ENCODE results near the gene NPFF.

Gene NPFF

DNA sequence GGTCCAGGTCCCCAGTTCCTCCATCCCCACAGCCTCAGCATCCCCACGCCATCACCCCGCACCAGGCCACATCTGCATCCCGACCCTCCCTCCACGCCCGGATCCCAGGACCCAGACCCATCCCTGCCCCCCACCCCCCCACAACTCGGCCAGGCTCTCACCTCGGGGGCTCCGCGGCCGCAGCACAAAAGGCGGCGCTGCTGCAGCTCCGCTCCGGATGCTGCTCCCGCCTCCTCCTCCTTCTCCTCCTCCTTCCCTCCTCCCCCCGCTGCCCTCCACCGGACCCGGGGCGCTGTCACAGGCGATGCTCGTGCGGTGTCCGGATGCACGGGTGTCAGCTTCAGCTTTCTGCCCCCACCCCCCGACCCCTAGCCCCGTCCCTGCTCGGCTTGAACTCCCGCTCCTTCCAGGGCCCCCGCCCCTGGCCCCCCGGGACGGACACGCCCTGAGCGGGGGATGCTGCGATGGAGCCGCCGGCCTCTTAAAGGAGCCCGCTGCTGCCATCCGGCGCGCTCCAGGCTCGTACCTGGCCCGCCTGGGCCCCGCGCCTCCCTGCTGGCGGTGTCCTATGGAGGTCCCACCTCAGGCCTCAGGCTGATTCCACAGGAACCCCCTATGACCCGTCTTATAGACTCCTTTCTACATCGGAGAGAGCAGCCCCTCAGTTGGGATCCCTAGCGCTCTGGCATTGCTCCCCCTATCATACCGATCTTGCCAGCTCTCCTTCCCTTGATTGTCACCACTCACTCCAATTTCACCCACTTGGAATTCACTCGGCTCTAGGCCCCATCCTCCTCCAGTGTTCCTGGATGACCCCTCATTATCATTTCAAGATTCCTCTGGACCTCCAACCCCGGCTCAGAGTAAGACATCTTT lies 7.8 kb downstream of the NPFF start, which contains the start of gene MAP3K12:
Gene MAP3K12, minus strand, starts transcription at position 193 of the 876 bp plus-strand sequence. CDS start 12,067 bp downstream, outside the sequence.
- no peaks in the 10 kb centered on the region for H3K9me3 Mint-ChIP-seq
- H3K4me3 Mint-ChIP-seq: peak within 1 kb of the TSS; percentile 91
- DNase-seq (ENCODE audit: low spot score in 2 of 2) (peak in 1 of 2 donors; percentile 36), ATAC-seq (replicated peaks; ENCODE audit: extremely low read depth, poor library complexity, severe bottlenecking) (no peak)
- peaks cover 14% of the 10 kb centered on the region for H3K36me3 Mint-ChIP-seq (ENCODE audit: insufficient read depth)
- H3K27ac Mint-ChIP-seq (ENCODE audit: low read depth): peak within 1 kb of the TSS; percentile 94
- peaks cover 37% of the 10 kb centered on the region for H3K4me1 Mint-ChIP-seq
- no peaks in the 10 kb centered on the region for H3K27me3 Mint-ChIP-seq

DNA sequence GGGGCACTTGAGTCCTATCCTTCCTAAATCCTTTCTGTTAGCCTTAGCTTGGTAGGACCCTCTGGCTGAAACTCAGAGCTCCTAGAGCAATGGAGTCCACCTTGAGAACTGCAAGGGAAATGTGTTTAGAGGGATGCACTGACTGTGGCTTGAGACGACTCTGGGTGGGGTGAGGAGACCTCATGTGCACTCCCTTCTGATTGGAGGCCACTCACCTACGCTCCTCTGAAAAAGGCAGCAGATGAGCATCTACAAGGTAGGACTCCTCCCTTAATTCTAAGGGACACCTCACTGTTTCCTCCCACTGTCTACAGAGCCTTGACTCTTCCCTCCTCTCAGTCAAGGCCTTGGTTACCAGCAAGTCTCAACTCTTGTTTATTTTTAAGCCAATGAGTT lies 9.1 kb downstream of the NPFF start:
- H3K4me1 Mint-ChIP-seq: peaks cover 46% of the 10 kb centered on the region
- peak overlapping the region; percentile 94 for H3K27ac Mint-ChIP-seq (ENCODE audit: low read depth)
- DNase-seq (ENCODE audit: low spot score in 2 of 2) (no peak), ATAC-seq (replicated peaks; ENCODE audit: extremely low read depth, poor library complexity, severe bottlenecking) (no peak)
- H3K9me3 Mint-ChIP-seq: no peaks in the 10 kb centered on the region
- peak overlapping the region; percentile 91 for H3K4me3 Mint-ChIP-seq
- H3K36me3 Mint-ChIP-seq (ENCODE audit: insufficient read depth): peaks cover 22% of the 10 kb centered on the region
- H3K27me3 Mint-ChIP-seq: no peaks in the 10 kb centered on the region

DNA sequence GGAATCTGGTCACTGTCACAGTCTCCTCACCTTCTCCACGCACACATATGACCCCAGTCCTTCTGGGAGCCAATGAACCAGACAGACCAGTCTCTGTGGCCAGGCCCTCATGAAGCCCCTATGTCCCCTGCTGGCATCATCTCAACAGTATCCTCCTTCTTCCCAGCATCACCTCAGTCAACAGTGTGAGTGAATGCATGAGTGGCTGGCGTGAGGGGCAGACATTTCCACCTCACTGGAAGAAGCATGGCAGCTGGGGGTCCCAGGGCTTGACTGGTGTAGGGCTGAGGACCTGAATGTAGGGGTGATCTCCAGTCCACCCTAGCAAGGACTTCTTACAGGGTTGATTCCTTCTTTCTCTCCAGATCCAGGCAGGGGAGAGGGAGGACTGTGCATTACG lies 9.8 kb downstream of the NPFF start:
- H3K27me3 Mint-ChIP-seq: no peaks in the 10 kb centered on the region
- peaks cover 24% of the 10 kb centered on the region for H3K36me3 Mint-ChIP-seq (ENCODE audit: insufficient read depth)
- H3K27ac Mint-ChIP-seq (ENCODE audit: low read depth): no peak overlapping the region
- H3K9me3 Mint-ChIP-seq: no peaks in the 10 kb centered on the region
- DNase-seq (ENCODE audit: low spot score in 2 of 2) (no peak), ATAC-seq (replicated peaks; ENCODE audit: extremely low read depth, poor library complexity, severe bottlenecking) (no peak)
- H3K4me1 Mint-ChIP-seq: peaks cover 51% of the 10 kb centered on the region
- H3K4me3 Mint-ChIP-seq: peak overlapping the region; percentile 91

DNA sequence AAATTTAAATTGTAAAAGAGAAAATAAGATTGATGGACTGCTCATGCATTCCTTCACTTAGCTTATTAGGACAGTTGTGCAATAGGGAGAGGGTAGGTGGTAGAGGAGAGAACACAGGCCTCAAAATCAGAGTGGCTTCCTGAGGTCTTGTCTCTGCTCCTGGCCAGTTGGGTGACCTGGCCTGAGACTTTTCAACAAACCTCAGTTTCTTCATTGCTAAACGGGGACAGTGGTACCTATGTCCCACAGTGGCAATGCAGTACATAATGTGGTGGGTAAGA lies 10.6 kb downstream of the NPFF start:
- H3K9me3 Mint-ChIP-seq: no peaks in the 10 kb centered on the region
- H3K27ac Mint-ChIP-seq (ENCODE audit: low read depth): no peak overlapping the region
- DNase-seq (ENCODE audit: low spot score in 2 of 2) (no peak), ATAC-seq (replicated peaks; ENCODE audit: extremely low read depth, poor library complexity, severe bottlenecking) (no peak)
- H3K36me3 Mint-ChIP-seq (ENCODE audit: insufficient read depth): peaks cover 24% of the 10 kb centered on the region
- peaks cover 51% of the 10 kb centered on the region for H3K4me1 Mint-ChIP-seq
- H3K4me3 Mint-ChIP-seq: no peak overlapping the region
- no peaks in the 10 kb centered on the region for H3K27me3 Mint-ChIP-seq

DNA sequence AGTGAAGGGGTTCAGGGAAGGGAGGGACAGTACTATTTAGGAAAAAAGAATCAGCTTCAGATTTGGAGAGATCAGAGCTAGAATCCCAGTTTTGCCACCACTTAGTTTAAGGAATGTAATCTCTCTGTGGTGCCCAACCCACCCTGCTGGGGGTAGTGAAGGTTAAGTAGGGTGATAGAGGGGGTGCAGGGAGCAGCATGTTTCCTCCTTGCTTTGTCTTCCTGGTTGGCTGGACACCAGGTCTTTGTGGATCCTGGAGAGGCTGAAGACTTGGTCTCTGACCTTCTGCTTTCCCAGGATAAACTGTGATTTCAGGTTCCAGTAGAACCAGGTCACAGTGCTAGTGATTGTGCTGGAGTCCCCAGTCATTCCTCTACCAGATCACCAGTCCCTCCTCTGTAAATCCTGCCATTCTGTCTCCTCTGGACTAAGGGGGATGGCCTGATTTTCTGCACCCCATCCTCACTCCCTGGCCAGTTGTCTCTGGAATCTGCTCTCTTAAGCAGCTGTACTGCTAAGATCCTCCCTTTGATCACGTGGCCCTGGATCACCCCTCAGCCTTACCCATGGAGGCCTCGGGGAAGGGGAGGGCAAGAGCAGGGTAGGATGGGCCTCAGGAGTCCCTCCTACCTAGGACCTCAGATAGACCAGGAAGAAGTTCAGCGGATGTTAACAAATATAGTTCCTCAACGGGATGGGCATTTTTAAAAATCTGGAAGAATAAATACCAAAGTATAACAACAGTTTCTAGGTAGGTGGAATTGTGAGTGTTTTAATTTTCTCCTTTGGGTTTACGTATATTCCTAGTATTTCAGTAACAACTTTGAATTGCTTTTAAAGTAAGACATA lies 11.2 kb downstream of the NPFF start:
- DNase-seq (ENCODE audit: low spot score in 2 of 2): no peak
- H3K36me3 Mint-ChIP-seq (ENCODE audit: insufficient read depth): peaks cover 23% of the 10 kb centered on the region
- no peaks in the 10 kb centered on the region for H3K9me3 Mint-ChIP-seq
- no peak overlapping the region for H3K27ac Mint-ChIP-seq (ENCODE audit: low read depth)
- peaks cover 51% of the 10 kb centered on the region for H3K4me1 Mint-ChIP-seq
- no peak overlapping the region for H3K4me3 Mint-ChIP-seq
- no peak for ATAC-seq (replicated peaks; ENCODE audit: extremely low read depth, poor library complexity, severe bottlenecking)
- no peaks in the 10 kb centered on the region for H3K27me3 Mint-ChIP-seq

DNA sequence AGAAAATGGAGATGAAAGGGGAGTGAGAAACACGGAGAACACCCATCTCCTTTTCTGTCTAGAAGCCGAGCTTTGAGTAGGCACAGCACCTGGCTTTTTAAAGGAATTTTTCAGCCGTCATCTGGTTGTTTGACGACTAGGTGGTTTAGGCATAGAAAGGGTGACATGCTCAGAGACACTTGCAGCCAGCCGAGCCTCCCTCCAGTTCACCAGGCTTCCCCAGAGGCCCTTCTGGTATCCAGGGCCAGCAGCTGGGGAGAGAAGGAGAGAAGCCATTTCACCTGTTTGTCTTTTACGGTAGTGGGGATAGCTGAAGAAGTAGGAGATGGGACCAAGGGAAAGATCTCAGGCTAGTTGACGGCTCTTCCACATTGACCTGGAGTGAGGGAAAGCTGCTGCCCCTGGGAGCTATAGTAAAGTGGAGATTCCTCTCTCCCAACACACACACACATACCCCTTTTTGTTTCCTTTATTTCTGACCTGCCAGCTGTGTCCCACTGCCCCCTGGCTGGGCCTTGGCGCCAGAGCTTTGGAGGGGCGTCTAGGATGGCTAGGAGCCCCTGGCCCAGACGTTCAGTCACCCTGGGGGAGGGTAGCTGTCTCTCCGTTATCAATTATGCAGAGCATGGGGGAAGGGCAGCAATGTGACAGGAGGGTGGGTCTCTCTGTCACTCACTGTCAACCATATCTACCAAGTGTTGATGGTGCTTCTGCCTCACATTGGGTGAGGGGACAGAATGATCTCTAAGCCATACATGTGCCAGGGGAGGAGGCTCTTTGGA lies 13.5 kb downstream of the NPFF start:
- Mint-ChIP-seq H3K27me3 (no peaks in the 10 kb centered on the region), H3K4me3 (peak overlapping the region; percentile 82), H3K27ac (ENCODE audit: low read depth) (peak overlapping the region; percentile 93), H3K4me1 (peaks cover 37% of the 10 kb centered on the region), H3K9me3 (no peaks in the 10 kb centered on the region), H3K36me3 (ENCODE audit: insufficient read depth) (peaks cover 17% of the 10 kb centered on the region)
- ATAC-seq (replicated peaks; ENCODE audit: extremely low read depth, poor library complexity, severe bottlenecking) (peak; percentile 10), DNase-seq (ENCODE audit: low spot score in 2 of 2) (no peak)

DNA sequence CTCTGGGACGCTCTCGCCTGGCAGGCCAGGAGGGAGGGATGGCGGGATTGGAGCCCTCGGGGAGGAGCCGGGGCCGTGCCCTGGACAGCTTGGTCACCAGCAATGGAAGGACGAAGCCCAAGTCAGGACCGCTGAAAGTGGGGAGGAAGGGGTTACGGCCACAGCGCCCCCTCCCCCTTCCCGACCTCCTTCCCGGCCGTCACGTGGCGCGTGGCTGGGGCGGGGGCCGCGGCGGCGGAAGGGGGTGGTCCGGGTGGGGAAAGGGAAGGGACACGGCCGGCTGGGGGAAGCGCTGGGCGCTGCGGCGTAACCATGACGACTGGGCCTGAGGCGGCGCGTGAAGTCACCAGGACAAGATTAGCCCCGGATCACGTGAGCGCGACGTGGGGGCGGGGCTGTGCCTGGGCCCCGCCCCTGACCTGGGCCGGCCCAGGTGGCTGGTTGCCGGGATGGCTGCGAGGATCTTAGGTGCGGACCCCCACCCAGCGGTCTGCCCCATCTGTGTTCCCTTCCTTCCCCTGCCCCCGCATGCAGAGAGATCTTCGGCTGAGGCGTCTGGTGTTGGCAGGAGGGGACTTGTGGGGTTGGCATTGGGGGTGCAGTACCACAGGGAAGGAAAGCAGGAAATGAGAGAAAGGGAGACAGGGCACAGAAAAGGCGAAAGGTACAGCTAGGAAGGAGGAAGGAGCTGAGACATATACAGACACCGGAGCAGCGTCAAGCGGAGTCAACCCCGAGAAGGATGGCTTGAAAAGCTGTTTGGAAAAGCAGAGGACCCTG lies 14.3 kb downstream of the NPFF start:
- peak; percentile 71 to 78 for DNase-seq (ENCODE audit: low spot score in 2 of 2)
- Mint-ChIP-seq H3K4me1 (peaks cover 32% of the 10 kb centered on the region), H3K27ac (ENCODE audit: low read depth) (peak overlapping the region; percentile 93), H3K36me3 (ENCODE audit: insufficient read depth) (peaks cover 13% of the 10 kb centered on the region), H3K4me3 (peak overlapping the region; percentile 82), H3K9me3 (no peaks in the 10 kb centered on the region), H3K27me3 (no peaks in the 10 kb centered on the region)
- peak; percentile 93 for ATAC-seq (replicated peaks; ENCODE audit: extremely low read depth, poor library complexity, severe bottlenecking)

DNA sequence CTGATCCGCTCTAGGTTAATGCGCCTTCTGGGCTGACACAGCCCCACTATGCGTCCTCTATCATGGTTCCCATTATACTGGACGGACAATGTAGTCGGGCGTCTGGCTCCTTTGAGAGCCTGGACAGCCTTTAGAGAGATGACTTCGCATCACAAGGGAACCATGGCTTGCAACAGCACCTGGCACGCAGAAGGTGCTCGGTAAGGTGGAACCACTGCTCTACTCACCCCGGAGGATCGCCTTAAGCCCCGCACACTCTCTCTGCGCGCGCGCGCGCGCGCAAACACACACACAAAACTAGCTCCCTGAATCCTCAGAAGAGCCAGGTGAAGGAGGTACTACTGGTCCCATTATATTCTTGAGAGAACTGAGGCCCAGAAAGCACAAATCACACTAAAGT lies 15.1 kb downstream of the NPFF start:
- H3K27ac Mint-ChIP-seq (ENCODE audit: low read depth): peak overlapping the region; percentile 93
- H3K4me1 Mint-ChIP-seq: peaks cover 34% of the 10 kb centered on the region
- H3K9me3 Mint-ChIP-seq: no peaks in the 10 kb centered on the region
- H3K27me3 Mint-ChIP-seq: no peaks in the 10 kb centered on the region
- DNase-seq (ENCODE audit: low spot score in 2 of 2): no peak
- ATAC-seq (replicated peaks; ENCODE audit: extremely low read depth, poor library complexity, severe bottlenecking): no peak
- peaks cover 13% of the 10 kb centered on the region for H3K36me3 Mint-ChIP-seq (ENCODE audit: insufficient read depth)
- H3K4me3 Mint-ChIP-seq: peak overlapping the region; percentile 82

DNA sequence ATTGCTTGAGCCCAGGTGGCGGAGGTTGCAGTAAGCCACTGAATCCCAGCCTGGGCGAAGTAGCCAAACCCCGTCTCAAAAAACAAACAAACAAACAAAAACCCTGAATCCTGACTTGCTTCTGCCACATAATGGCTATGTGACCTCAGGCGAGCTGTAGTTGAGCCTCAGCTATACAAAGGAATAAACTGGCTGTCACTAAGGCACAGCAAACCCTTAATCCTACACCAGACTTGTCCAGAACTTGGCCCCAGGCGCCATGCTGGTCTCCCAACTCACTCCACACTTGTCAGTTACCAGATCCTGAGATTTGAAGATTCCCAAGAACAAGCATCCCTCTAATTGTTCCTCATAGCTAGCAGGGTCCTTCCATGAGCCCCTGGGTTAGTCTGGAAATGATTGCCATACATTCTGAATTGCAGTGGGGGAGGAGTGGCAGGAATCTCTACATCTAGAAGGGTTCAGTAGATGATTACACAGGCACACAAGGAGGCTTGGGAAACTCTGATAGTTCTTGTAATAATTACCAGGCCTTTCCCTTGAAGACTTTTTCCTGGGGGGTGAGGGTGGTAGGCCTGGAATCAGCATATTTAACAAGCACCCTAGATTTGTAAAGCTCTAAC lies 17.9 kb downstream of the NPFF start:
- no peak overlapping the region for H3K27ac Mint-ChIP-seq (ENCODE audit: low read depth)
- no peaks in the 10 kb centered on the region for H3K27me3 Mint-ChIP-seq
- ATAC-seq (replicated peaks; ENCODE audit: extremely low read depth, poor library complexity, severe bottlenecking) (no peak), DNase-seq (ENCODE audit: low spot score in 2 of 2) (no peak)
- peaks cover 25% of the 10 kb centered on the region for H3K36me3 Mint-ChIP-seq (ENCODE audit: insufficient read depth)
- H3K9me3 Mint-ChIP-seq: no peaks in the 10 kb centered on the region
- no peak overlapping the region for H3K4me3 Mint-ChIP-seq
- peaks cover 39% of the 10 kb centered on the region for H3K4me1 Mint-ChIP-seq

DNA sequence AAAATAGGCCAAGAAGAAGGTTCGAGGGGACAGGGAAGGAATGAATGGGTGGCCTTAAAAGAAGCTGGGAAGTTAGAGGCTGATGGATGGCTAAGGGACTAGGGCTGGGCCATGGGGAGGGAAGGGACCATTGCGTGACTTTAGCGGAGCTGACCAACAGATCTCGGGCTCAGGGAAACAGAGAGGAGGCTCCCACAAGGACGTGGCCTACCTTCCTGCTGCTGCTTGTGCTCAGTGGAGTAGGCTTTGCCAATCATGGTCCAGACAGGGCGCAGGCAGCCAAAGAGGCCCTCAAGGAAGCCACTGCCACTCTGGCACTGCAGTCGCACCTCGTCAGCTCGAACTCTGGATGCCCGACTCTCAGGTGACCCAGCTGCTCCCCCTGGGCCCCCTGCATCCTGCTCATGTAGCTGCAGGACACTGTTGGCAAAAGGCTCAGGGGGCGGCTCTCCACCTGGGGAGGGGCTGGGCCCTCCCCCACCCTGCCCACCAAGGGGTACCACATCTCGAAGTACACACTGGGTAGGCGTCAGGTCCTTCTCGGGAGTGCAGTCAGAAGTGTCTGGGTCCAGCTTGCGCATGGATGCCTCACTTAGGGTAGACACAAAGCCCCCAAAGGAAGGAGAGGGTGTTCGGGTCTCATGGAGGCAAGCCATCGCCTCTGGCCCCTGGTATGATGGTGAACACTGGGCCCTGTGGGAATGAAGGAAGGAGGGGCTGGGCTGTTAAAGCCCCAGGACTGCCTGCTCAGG lies 20.4 kb downstream of the NPFF start:
- peaks cover 18% of the 10 kb centered on the region for H3K4me1 Mint-ChIP-seq
- H3K36me3 Mint-ChIP-seq (ENCODE audit: insufficient read depth): peaks cover 31% of the 10 kb centered on the region
- ATAC-seq (replicated peaks; ENCODE audit: extremely low read depth, poor library complexity, severe bottlenecking) (no peak), DNase-seq (ENCODE audit: low spot score in 2 of 2) (no peak)
- H3K27ac Mint-ChIP-seq (ENCODE audit: low read depth): peak overlapping the region; percentile 75
- no peak overlapping the region for H3K4me3 Mint-ChIP-seq
- no peaks in the 10 kb centered on the region for H3K27me3 Mint-ChIP-seq
- no peaks in the 10 kb centered on the region for H3K9me3 Mint-ChIP-seq
